T-helper 22 cell (primary cell): ENCODE data around the gene SEPTIN5.
"Not testable (repeated sequence)": the region's sequence is repeated elsewhere in the genome, so short reads cannot be mapped to it uniquely, and the experiment has no call there.

Experiments used
- DNase-seq: peaks from one replicate; pipeline ENCODE4 v3.0.0-alpha.2; 2020; ENCODE audit warnings: low read depth

Gene SEPTIN5

DNA sequence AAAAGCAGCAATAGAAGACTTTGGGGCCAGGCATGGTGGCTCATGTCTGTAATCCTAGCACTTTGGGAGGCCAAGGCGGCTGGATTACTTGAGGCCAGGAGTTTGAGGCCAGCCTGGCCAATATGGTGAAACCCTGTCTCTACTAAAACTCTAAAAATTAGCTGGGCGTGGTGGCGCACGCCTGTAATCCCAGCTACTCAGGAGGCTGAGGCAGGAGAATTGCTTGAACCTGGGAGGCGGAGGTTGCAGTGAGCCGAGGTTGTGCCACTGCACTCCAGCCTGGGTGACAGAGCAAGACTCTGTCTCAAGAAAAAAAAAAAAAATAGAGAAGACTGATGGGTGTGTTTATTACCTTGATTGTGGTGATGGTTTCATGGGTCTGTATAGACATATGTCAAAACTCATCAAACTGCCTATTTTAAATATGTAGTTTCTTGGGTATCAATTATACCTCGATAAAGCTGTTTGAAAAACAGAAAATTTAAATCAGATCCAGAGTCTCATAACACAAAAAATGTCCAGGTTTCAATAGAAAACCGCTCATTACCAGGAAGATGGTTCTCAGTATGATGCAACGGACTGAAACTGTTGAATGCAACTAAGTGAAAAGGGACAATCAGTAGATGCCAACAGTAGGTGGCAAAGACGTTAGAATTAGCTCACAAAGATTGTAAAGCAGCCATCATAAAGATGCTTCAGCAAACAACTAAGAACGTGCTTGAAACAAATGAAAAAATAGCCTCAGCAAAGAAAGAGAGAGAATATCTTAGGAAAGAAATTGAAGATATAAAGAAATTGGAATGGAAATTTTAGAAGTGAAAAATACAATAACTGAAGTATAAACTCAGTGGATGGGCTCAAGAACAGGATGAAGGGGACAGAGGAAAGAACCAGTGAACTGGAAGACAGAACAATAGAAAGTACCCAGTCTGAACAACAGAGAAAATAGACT is 33.1 kb upstream of the SEPTIN5 start:
- DNase-seq = no peak

DNA sequence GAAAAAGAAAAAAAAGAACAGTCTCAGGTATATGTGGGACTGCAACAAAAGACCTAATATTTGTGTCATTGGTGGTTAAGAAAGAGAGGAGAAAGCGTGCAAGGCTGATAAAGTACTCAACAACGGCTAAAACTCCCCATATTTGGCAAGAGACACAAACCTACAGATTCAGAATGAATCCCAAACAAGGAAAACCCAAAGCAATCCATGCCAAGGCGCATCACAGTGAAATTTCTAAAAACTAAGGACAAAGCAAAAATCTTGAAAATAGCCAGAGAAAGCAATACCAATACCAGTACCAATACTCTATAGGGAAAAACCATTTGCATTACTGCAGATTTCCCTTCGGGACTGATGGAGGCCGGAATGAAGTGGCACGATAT is 32.4 kb upstream of the SEPTIN5 start:
- DNase-seq = no peak

DNA sequence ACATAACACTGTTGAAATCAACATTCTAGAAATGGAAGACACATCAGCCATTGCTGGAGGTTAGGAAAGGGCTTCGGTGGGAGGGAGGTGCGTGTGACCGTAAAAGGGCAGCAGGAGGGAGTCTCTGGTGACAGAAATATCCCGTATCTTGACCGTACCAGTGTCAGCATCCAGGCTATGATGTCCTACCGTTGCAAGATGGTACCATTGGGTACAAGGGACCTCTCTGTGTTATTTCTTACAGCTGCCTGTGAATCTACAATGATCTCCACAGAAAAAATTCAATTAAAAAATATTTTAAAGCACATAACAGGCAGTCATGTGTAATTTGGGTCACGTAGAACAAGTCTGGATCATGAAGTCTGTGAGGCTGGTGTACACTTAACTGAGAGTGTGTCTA is 27.4 kb upstream of the SEPTIN5 start:
- no peak for DNase-seq

GRCh38 chr22:19687561-19688300 is 26.6 kb upstream of the SEPTIN5 start:
- no peak for DNase-seq

DNA sequence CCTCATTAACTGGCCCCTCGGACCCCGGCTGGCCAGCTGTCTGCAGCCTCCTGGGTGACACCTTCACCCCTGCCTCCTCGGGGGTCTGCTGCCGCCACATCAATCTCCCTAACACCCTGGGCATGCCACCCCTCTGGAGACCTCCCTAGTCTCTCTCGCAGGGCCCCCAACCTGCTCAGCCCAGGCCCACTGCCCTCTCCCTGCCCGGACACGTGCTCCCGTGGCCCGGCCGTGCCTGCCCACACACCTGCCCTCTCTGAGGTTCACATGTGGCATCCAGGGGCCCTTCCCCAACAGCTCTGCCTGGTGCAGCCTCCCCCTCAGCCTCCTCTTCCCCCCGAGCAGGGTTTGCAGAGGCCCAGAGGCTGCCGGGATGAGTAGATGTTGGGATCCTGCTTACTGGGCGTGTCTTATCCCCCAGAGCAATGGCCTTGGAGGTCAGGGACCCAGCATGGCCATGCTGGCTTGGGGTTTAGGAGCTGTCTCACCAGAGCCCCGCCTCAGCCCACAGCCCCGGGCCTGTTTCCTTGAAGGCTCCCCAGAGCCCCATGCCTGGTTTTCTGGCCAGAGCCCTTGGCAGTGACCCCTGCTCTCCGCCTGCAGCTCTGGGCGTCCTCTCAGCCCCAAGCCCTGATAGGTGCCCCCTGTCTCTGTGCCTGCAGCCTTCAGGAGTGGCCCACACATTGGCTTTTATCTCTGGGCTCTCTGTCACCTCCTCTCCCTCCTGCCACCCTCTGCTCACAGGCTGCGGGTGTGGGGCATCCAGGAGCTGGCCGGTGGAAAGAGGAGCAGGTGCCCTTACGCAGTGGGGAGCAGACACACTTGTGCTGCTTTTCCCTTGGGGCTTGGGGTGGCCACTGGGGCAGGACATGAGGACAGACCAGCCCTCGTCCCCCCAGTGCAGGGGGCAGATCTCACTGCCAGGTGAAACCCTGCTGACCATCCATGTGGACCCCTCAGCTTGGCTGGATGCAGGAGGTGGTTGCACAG is 25.7 kb upstream of the SEPTIN5 start:
- no peak for DNase-seq

DNA sequence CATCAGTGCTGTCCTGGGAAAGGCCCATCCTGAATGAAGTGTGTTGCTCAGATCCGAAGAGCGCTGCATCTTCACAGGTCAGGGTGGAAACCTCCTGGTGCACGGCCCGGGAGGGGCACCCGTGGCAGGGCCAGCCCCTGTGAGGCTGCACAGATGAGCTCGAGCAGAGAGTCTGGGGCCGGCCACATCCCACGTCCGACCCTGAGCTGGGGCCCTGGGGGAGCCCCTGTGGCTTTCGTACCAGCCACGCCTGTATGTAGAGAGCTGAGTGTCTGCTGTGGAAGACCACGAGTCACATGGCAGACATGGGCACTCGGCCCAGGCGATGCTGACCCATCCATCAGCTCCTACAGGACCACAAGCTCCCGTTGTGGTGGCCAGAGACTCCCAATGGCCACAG is 24.9 kb upstream of the SEPTIN5 start:
- no peak for DNase-seq

DNA sequence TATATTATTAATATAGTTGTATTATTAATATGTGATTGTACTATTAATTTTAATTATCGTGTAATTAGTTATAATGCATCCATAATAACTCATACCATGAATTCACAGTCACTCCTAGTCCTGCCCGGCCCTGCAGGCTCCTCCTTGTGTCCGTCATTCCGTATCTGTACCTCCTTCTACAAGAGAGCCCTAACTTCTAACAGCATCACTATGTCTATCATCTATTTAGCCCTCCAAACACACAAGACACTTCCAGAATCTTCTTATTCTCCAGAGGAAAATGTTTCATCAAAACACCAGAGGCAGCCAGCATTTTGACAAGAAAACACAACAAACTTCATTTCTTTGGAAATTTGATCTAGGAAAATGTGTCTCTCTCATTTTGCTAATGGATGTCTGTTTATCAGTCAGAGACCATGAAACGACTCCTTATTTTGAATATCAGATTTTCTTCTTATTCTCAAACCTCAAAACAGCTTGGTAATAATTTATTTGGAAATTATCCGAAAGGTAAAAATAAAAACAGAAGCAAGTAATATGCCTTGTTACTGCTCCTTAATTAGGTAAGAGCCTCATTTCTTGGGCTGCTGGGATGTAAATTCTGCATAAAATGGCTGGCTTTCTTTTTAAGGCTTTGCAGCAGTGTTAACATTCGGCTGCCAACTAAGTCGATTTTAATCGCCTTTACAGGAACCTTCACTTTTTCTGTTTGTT is 23.1 kb upstream of the SEPTIN5 start:
- DNase-seq = no peak

DNA sequence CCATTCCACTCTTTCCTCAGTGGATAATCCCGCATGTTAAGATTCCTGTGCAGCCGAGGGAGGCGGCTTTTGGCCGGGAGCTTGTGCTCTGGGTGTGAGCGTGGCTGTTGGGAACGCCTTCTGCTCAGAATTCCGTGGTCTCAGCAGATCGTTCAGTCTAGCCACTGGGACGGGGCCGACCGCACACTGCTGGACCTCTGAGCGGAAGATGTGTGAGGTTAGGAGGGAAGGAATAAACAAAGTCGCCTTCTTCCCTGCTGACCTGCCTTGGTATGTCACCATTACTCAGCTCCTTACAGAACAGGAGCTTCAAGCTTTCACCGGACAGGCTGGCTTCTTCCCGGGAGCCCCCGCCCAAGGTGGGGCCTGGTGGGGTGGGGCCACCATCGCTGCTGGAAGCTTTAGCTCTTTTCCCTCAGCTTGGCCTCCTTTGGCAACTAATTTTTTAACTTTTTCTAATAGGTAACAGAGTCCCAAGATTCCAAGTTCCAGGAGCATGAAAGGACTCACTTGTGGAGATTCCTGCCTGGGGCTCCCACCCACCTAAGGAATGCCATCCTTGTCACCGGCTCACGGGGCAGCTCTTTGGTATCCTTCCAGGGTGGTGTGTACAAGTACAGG is 22.5 kb upstream of the SEPTIN5 start:
- DNase-seq = no peak

GRCh38 chr22:19693581-19693980 is 20.7 kb upstream of the SEPTIN5 start:
- no peak for DNase-seq

- DNase-seq = no peak
Measured at GRCh38 chr22:19693981-19694670, 20.2 kb upstream of the SEPTIN5 start.

GRCh38 chr22:19694696-19695095 is 19.6 kb upstream of the SEPTIN5 start:
- DNase-seq = no peak

DNA sequence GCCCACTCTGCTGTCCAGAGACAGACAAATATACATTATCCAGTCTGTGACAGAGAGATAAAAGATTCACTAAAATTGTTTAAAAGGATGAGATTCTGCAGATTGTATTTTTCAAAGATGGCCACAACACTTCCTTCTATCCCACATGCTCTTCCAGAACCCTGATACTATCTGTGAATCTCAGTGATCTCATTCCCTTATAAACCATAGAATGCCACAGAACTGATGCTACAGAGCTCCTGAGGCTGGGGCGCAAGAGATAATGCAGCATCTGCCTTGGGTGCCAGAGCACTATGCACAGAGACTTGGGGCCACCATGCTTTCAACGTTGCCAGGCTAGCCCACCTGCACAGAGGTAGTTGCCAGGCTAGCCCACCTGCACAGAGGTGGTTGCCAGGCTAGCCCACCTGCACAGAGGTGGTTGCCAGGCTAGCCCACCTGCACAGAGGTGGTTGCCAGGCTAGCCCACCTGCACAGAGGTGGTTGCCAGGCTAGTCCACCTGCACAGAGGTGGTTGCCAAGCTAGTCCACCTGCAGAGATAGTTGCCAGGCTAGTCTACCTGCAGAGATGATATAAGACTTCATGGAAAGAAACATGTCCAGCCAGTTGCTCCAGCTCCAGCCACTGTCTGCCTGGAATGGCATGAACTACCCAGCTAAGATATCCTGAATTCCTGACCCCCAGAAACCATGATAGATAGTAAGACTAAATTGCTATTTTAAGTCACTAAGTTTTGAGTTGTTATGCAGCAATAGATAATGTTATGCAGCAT is 17.6 kb upstream of the SEPTIN5 start:
- no peak for DNase-seq

GRCh38 chr22:19697871-19698270 is 16.4 kb upstream of the SEPTIN5 start:
- not testable (repeated sequence) for DNase-seq

GRCh38 chr22:19700790-19701419 is 13.4 kb upstream of the SEPTIN5 start:
- DNase-seq = no peak

DNA sequence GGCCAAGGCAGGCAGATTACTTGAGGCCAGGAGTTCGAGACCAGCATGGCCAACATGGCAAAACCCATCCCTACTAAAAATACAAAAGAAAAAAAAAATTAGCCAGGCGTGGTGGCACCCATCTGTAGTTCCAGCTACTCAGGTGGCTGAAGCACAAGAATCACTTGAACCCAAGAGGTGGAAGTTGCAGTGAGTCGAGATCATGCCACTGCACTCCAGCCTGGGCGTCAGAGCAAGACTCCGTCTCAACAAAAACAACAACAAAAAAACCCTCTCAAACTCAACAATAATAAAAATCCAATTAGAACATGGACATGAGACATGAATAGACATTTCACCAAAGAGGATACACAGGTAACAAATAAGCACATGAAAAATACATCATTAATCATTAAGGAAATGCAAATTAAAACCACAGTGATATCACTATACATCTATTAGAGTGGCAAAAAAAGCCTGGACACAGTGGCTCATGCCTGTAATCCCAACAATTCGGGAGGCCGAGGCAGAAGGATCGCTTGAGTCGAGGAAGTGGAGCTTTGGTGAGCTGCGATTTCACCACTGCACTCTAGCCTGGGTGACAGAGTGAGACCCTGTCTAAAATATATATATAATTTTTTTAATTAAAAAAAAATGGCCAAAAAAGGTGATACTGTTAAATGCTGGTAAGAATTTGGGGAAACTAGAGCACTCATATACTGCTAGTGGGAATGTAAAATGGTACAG is 12.7 kb upstream of the SEPTIN5 start:
- no peak for DNase-seq

DNA sequence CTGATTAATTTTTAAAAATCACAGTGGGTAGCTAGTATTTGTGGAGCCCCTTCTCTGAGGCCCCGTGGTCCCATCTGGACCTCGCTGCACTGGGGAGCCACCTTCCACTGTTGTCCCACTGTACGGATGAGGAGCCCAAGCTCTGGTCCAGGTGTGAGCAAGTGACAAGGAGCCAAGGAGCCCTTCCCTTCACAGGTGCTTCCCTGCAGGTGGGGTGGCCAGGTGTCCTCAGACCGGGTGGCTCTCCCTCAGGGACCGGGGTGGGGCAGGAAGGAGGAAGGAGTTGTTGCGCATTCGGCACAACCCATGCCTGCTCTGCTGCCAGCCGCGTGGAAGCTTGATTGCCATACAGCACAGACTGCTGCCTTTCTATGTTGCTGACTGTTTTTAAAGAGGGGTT is 10.4 kb upstream of the SEPTIN5 start:
- no peak for DNase-seq

GRCh38 chr22:19704355-19705015 is 9.8 kb upstream of the SEPTIN5 start:
- no peak for DNase-seq
